ENCODE results near the gene FAM20C.

FAM20C gene

DNA sequence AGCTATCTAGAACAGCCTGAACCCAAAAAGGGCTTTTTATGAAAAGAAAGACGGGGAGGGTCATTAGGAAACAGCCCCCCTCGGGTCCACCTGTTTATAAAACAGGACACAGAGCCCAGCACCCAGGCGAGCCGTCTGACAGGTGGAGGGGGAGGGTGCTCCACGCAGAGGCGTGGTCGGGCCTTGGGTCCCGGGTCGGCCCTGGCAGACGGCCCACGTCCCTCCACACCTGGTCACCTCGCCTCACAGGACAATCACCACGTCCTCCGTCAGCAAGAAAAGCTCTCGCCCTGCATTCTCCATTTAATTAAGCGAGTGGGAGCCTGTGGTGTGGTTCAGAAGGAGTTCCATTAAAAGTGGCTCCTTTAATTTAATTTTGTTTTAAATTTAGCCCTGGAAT, 55.3 kb downstream of the FAM20C start:
- no peak for DNase-seq

DNA sequence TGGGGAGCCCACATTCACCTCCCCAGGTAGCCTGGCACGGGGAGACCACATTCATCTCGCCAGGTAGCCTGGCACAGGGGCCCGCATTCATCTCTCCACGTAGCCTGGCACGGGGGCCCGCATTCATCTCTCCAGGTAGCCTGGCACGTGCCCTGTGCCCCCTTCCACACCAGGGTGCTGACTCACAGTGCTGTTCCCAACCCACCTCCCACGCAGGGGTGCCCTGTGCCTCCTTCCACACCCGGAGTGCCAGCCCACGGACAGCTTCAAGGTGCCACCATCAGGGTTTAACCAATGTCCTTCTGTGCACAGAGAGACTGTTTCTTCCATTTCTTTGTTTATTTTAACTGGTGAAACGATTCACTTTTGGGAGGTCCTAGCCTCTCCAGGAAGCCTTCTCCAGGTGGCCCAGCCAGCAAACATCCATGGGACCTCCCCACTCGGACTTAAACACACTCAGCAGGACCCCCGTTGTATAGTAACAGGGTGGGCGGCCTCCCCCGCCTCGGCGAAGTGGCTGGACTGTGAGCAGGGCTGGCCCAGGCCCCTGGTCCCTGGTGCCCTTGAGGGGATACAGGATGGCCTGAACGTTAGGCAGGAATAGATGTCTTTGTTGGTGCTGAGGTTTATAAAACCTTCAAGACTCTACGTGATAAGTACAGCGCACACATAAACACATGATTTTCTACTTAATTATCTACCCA, 56.5 kb downstream of the FAM20C start:
- no peak for DNase-seq

GRCh38 chr7:249989-250388, 57.6 kb downstream of the FAM20C start:
- peak; percentile 59 for DNase-seq

DNA sequence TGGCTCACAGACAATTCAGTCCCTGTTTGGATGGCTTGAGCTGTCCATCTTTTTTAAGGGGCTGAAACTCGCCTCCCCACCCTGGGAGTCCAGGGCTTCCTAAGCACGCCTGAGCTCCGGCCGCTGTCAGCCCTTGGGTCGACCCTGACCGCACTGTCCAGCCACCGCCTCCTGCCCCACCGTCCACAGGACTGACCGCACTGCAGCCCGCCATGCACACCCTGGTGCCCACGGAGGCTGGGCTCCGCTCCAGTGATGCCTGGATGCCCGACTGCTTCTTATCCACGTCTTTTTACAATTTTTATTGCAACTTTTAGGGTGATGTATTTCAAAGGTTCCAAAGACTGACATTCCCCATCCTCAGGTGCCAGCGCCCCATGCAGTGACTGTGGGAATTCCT, 58.2 kb downstream of the FAM20C start:
- no peak for DNase-seq

- DNase-seq = no peak
Measured at GRCh38 chr7:251005-251404, 58.6 kb downstream of the FAM20C start.

GRCh38 chr7:251446-252175, 59.2 kb downstream of the FAM20C start:
- no peak for DNase-seq

DNA sequence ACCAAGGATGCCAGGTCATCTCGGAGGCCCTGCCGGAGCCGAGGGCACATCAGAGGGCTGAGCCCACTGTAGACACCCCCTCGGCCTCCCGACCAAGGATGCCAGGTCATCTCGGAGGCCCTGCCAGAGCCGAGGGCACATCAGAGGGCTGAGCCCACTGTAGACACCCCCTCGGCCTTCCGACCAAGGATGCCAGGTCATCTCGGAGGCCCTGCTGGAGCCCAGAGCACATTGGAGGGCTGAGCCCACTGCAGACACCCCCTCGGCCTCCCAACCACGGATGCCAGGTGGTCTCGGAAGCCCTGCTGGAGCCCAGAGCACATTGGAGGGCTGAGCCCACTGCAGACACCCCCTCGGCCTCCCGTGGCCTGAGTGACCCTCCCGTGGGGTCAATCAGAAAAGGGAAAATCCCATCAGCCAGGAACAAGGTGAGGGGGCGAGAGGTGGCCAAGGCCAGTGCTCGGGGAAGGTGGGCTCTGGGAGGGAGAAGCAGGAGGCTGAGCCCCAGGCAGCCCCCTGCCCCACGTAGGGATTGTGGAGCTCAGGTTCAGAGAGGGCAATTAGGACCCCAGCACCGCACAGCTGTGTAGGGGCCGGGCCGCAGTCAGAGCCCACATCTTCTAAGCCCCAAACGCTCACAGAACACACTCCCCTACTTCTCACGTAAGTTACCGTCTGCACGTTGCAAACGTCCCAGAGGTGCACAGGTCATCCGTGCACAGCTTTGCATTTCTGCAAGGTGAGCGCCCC, 60.0 kb downstream of the FAM20C start:
- no peak for DNase-seq

DNA sequence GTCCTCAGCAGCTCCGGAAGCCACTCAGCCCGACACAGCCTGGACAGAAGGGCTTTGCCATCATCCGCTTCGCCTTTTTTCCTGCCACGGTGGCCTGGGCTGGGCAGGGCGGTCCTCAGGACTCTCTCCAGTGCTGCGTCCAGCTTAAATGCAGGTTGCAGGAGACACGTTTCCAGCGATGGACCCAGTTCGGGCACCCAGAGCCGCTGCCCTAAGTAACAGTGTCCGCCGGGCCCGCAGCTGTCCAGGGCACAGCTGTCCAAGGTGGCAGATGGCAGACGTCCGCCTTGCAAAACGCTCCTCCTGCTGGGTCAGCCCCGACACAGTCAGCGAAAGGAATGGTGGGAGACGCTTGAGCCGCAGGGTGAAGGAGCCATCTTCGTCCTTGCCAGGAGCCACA, 60.6 kb downstream of the FAM20C start:
- DNase-seq = no peak

DNA sequence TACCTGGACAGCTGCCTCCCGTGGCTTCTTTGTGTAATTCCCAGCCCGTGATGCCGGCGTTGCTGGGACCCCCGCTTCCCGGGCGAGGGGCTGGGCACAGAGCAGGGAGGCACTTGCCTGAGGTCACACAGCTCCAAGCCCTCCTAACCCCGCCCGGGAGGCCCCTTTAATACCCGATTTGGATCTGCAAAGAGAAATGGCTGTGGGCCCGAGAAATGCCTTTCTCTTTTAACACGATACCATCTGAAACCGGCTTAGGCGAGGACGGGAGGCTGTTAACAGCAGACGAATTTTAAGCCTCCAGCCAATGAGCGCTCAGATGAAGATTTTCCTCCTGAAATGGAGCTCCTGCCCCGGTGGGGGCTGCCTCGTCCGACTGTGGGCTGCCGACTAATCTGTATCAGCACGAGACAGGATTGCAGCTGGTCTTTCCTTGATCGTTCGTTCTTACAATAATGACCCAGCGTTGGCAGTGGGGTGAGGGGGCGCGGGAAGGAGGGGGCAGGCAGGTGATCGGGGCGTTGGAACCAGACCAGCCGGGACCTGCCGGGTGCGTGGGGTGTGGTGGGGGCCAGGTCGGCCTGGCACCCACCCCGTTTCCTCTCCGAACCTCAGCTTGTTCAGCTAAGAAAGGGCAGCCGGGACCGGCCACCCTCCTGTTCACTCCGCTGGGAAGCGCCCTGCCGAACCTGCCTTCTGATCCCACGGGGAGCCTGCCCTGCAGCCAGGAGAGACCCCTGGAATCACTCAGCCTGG, 61.4 kb downstream of the FAM20C start:
- DNase-seq = no peak

GRCh38 chr7:254337-255037, 62.1 kb downstream of the FAM20C start:
- DNase-seq = no peak

- DNase-seq = no peak
Measured at GRCh38 chr7:255038-255435, 62.7 kb downstream of the FAM20C start.

DNA sequence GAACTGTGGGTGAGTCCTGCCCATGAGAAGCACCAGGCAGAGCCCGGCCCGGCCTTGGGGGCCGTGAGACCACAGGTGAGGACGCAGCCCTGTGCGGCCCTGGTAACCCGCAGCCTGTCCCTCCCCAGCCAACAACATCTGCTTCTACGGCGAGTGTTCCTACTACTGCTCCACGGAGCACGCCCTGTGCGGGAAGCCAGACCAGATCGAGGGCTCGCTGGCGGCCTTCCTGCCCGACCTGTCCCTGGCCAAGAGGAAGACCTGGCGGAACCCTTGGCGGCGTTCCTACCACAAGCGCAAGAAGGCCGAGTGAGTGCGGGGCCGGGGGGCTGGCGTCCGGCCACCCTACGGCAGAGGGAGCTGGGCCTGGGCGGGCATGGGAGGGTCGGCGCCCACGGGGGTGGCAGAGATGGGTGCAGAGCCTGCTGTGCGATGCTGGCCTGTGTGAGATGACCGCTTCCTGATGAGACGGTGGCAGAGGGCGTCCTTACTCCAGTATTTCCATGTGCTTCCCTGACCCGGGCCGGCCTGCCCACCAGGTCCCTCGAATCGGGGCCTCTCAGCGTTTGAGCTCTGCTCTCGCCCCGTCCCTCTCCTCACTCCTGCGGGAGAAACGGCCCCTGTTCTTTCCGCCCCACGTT, 63.5 kb downstream of the FAM20C start:
- no peak for DNase-seq

DNA sequence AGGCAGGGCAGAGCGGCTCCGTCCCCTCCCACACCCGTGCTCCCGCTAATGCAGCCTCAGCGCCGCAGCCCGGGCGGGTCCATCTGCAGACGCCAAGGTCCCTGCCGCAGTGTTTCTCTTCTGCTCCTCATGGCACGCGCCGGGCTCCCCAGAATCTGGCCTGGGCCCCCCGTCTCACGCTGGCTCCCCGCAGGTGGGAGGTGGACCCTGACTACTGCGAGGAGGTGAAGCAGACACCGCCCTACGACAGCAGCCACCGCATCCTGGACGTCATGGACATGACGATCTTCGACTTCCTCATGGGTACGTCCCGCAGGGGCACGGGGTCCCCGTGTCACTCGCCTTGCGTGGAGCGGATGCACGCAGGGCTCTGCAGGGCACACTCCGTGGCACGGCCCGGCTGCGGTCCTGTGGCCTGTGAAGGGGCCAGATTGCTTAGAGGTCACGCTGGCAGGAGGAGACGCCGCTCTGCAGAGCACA, 64.1 kb downstream of the FAM20C start:
- no peak for DNase-seq

GRCh38 chr7:256981-257646, 64.7 kb downstream of the FAM20C start:
- no peak for DNase-seq

DNA sequence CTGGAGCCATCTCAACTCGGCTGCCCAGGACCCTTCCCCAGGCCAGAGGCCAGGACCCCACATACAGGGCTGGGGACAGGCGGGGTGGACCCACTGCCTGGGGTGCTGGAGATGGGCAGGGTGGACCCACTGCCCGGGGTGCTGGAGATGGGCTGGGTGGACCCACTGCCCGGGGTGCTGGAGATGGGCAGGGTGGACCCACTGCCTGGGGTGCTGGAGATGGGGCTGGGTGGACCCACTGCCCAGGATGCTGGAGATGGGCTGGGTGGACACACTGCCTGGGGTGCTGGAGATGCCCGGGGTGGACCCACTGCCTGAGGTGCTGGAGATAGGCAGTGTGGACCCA, 65.2 kb downstream of the FAM20C start:
- DNase-seq = no peak

- DNase-seq = no peak
Measured at GRCh38 chr7:258476-259190, 66.3 kb downstream of the FAM20C start.

DNA sequence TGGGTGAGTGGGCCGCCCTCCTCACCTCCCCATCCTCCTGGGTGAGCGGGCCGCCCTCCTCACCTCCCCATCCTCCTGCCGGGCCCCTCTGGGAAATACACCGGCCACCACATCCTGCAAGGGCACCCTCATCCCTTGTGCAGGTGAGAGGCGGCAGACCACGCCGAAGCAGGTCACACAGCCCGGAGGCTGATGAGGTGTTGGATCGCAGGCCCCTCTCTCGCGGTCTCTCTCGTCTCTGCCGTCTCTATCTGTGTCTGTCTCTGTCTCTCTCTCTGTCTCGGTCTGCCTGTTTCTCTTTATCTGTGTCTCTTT, 66.8 kb downstream of the FAM20C start:
- no peak for DNase-seq

DNA sequence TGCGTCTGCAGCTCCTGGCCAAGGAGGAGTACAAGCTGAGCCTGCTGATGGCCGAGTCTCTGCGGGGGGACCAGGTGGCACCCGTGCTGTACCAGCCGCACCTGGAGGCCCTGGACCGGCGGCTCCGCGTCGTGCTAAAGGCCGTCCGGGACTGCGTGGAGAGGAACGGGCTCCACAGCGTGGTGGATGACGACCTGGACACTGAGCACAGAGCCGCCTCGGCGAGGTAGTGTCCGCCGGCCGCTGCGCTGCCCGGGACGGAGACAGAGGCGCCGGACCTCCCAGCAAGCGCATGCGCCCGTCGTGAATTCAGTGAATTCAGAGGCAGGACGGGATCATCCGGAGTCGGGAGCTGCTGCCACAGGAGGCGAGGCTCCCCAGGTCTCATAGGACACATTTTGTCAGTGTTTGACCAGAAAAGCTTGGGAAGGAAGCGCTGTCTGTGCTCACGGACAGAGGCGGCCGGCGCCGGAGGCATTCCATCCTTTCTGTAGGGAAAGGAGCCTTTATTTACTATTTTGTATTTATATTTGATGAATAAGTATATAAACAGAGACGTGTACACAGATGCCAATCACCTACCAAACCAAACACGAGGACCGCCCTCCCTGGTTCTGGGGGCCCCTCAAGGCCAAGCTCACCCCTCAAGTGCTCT, 67.5 kb downstream of the FAM20C start:
- DNase-seq = no peak

GRCh38 chr7:260441-261281, 68.3 kb downstream of the FAM20C start:
- no peak for DNase-seq
